Stimulated activated CD4-positive, alpha-beta T cell treated with anti-CD3 and anti-CD28 coated beads, Interleukin-1b, Interleukin-23, amount 100 ng/mL, for 4 hours (primary cell): Measurements from ENCODE around the gene CFAP251.
"Not testable (repeated sequence)": the region's sequence is repeated elsewhere in the genome, so short reads cannot be mapped to it uniquely, and the experiment has no call there.

Source experiments
- DNase-seq, 2 donors: peaks; one replicate each; pipeline ENCODE4 v3.0.0-alpha.2; 2020; ENCODE audit warnings: low read depth in 2 of 2

Gene CFAP251

GRCh38 chr12:121908702-121909101, 9.7 kb upstream of the CFAP251 start:
- DNase-seq = no peak

GRCh38 chr12:121911824-121912585, 6.4 kb upstream of the CFAP251 start:
- DNase-seq = no peak

DNA sequence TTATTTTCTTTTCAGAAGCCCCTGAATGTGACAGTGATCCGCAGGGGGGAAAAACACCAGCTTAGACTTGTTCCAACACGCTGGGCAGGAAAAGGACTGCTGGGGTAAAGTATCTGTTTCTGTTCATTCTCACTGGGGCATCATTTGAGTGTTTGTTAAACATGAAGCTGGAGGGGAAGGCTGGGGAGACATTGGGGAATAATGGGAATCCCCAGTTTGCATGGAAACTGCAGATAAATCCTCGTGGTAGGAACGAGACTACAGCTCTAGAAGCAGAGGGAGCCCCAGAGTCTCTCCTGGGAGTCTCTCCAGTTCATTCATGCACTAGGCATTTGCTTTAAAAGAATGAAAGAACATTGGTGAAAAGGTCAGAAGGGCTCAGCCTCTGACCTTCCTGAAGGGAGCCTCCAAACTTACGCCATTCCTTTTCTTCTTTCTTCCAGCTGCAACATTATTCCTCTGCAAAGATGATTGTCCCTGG, 2.5 kb upstream of the CFAP251 start:
- no peak for DNase-seq

GRCh38 chr12:121916719-121917118, 1.7 kb upstream of the CFAP251 start:
- DNase-seq = no peak

- no peak for DNase-seq
These were observed 267 bp downstream of the CFAP251 start for GRCh38 chr12:121918679-121919038.

DNA sequence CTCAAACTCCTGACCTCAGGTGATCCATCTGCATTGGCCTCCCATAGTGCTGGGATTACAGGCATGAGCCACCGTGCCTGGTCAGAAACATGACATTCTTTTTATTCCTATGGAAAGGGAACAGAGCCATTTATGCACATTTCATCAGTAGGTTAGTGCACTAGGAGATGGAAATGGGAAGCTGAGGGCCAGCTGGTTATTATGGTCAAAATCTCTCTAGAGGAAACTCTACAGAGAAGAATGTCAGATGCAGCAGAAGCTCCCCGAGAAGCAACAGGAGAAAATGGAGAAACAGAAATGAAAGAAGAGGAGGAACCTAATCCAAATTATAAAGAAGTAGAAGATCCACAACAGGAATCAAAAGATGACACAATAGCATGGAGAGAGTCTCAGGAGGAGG, 2.7 kb downstream of the CFAP251 start:
- DNase-seq = no peak

- no peak for DNase-seq
These were observed 6.9 kb downstream of the CFAP251 start for GRCh38 chr12:121925358-121925695.

- no peak for DNase-seq
These were observed 8.7 kb downstream of the CFAP251 start for GRCh38 chr12:121926874-121927706.

GRCh38 chr12:121927813-121928212, 9.4 kb downstream of the CFAP251 start:
- no peak for DNase-seq

DNA sequence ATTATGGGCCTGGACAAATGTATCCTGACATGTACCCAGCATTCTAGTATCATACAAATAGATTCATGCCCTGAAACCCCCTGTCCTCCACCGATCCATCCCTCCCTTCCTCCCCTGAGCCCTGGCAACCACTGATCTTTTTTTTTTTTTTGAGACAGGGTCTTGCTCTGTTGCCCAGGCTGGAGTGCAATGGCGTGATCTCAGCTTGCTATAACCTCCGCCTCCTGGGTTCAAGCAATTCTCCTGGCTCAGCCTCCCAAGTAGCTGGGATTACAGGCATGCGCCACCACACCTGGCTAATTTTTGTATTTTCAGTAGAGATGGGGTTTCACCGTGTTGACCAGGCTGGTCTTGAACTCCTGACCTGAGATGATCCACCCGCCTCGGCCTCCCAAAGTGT, 11.2 kb downstream of the CFAP251 start:
- not testable (repeated sequence) for DNase-seq

GRCh38 chr12:121930862-121931261, 12.5 kb downstream of the CFAP251 start:
- no peak for DNase-seq

DNA sequence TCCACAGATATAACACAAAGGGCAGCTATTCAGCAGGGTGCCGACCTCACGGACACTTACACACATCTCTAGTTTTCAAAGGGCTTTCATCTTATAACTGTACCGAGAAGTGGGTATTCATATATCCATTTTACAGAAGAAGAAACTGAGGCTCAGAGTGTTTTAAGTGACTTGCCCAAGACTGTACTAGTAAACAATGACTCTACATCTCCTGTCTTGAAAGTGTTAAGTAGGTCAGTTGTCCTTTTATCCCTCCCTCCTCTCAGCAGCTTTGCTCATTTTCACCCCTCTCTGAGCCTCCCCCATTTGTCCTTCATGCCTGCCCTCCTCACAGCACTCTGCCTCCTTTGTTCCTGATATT, 13.8 kb downstream of the CFAP251 start:
- DNase-seq = no peak

GRCh38 chr12:121932914-121933521, 14.6 kb downstream of the CFAP251 start:
- no peak for DNase-seq

DNA sequence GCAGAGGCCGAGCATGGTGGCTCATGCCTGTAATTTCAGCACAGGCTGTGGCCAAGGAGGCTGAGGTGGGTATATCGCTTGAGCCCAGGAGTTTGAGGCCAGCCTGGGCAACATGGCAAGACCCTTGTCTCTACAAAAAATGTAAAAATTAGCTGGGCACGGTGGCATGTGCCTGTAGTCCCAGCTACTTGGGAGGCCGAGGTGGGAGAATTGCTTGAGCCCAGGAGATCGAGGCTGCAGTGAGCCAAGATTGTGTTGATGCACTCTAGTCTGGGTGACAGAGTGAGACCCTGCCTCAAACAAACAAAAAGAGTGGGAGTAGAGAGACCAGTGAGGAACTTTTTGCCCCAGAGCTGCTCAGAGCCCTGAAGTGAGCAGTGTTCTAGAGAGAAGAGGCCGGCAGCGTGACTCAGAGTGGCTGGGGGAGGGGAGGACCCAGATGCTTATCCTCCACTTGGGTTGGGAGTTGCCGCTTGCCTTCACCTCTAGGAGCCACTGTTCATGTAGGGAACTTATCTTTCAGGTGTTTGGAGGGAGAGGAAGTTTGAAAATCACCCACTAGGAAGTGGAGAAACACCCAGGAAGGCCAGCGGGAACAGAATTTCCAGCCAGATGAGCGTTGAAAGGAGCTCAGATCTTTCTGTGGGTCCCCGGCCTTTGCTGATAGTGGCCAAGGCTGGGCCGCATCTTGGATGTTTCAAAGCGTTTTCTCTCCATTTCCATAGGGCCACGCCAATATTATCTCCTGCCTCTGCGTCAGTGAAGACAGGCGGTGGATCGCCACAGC, 15.3 kb downstream of the CFAP251 start:
- DNase-seq = no peak

GRCh38 chr12:121934309-121934664, 15.9 kb downstream of the CFAP251 start:
- no peak for DNase-seq

GRCh38 chr12:121937654-121938053, 19.3 kb downstream of the CFAP251 start:
- DNase-seq = no peak

DNA sequence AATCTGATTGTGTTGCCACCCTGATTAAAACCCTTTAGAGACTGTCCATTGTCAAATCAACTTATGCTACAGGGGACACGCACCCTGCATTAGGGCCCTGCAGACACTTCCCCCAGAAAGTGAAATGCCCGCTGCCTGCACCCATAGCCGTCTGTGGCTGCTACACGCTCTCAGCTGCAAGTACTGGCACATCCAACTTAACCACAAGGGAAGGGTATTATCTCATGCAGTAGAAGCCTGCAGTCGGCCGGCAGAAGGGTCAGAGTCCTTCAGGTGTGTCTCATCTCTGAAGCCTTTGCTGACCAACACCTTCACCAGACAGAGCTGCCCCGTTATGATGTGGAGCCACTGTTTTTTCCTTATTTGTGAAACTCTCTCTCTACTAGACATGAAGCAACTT, 20.8 kb downstream of the CFAP251 start:
- no peak for DNase-seq

- no peak for DNase-seq
These were observed 21.8 kb downstream of the CFAP251 start for GRCh38 chr12:121939992-121940766.

DNA sequence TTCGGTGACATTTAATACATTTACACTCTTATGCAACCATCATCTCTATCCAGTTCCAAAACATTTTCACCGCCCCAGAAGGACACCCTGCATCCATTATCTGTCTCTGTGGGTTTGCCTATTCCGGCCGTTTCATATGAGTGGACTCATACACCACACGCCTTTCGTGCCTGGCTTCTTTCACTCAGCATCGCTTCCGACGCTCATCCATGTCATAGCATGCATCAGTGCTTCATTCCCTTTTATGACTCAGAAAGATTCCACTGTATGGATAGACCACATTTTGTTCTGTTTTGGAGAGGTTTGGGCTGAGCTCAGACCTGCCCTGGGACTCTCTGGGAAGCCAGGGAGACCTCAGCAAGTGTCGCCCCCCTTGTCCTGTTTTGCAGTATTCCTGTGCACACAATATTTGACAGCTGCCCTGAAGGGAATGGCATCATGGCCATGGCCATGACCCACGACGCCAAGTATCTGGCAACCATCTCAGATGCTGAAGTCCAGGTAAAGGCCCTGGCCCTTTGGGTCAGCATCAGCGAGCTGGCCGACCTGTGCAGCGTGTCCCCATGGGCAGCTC, 23.8 kb downstream of the CFAP251 start:
- no peak for DNase-seq

GRCh38 chr12:121943926-121944325, 25.5 kb downstream of the CFAP251 start:
- DNase-seq = no peak
